PC-3 (cell line): ENCODE results near the gene ADD3.

Experiments
- EZH2 ChIP-seq: fragments of 300-600 bp; sonication (generic); IDR thresholded peaks from one replicate; pipeline ENCODE4 v1.6.1; 2017; ENCODE audit warnings: antibody characterized with exemption, mild to moderate bottlenecking, low read length; ENCODE audit not compliant: unreplicated experiment
- TF ChIP-seq, protein P1 (sequence below): fragments of 300-600 bp; sonication (generic); conservative IDR thresholded peaks from 2 replicates; pipeline ENCODE4 v1.5.1; 2017; ENCODE audit warnings: antibody characterized with exemption, low read depth, mild to moderate bottlenecking, low read length

DNA sequence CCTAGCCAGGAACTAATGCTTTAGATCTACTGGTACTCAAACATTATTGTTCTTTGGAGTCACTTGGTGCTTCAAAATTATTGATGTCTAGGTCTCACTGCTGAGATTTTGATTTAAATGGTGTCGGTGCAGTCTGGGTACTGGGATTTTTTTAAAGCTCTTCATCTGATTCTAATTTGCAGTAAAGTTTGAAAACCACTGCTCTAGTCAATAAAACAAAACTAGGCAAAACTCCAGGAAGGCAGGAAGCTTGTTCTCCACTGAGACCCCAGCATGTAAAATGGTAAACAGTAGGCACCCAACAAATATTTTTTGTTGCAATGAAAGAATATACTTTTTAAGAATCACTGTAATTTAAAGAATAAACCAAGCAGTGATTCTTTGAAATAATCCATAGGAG lies 49.7 kb downstream of the ADD3 start:
- TF ChIP-seq, protein P1, sequence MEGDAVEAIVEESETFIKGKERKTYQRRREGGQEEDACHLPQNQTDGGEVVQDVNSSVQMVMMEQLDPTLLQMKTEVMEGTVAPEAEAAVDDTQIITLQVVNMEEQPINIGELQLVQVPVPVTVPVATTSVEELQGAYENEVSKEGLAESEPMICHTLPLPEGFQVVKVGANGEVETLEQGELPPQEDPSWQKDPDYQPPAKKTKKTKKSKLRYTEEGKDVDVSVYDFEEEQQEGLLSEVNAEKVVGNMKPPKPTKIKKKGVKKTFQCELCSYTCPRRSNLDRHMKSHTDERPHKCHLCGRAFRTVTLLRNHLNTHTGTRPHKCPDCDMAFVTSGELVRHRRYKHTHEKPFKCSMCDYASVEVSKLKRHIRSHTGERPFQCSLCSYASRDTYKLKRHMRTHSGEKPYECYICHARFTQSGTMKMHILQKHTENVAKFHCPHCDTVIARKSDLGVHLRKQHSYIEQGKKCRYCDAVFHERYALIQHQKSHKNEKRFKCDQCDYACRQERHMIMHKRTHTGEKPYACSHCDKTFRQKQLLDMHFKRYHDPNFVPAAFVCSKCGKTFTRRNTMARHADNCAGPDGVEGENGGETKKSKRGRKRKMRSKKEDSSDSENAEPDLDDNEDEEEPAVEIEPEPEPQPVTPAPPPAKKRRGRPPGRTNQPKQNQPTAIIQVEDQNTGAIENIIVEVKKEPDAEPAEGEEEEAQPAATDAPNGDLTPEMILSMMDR: no peak
- TF ChIP-seq EZH2: no peak
